ENCODE results near the gene KCNAB3.

Gene KCNAB3

GRCh38 chr17:7882068-7882467 lies 47.6 kb downstream of the KCNAB3 start:
- H3K9me3 Mint-ChIP-seq (ENCODE audit: low read depth), result no peaks in the 10 kb centered on the region
- H3K36me3 Mint-ChIP-seq, result no peaks in the 10 kb centered on the region
- no peak overlapping the region for H3K27ac Mint-ChIP-seq
- peaks cover 11% of the 10 kb centered on the region for H3K4me1 Mint-ChIP-seq (ENCODE audit: low read depth)
- no peak overlapping the region for H3K4me3 Mint-ChIP-seq
- no peaks in the 10 kb centered on the region for H3K27me3 Mint-ChIP-seq

- H3K4me3 Mint-ChIP-seq, result no peak overlapping the region
- H3K27me3 Mint-ChIP-seq, result no peaks in the 10 kb centered on the region
- H3K36me3 Mint-ChIP-seq, result no peaks in the 10 kb centered on the region
- no peaks in the 10 kb centered on the region for H3K9me3 Mint-ChIP-seq (ENCODE audit: low read depth)
- H3K27ac Mint-ChIP-seq, result no peak overlapping the region
- H3K4me1 Mint-ChIP-seq (ENCODE audit: low read depth), result peaks cover 8% of the 10 kb centered on the region
These were observed 48.2 kb downstream of the KCNAB3 start for GRCh38 chr17:7881276-7882054.

- Mint-ChIP-seq H3K27me3 (no peaks in the 10 kb centered on the region), H3K9me3 (ENCODE audit: low read depth) (no peaks in the 10 kb centered on the region), H3K4me3 (no peak overlapping the region), H3K27ac (no peak overlapping the region), H3K36me3 (peaks cover 2% of the 10 kb centered on the region), H3K4me1 (ENCODE audit: low read depth) (peaks cover 10% of the 10 kb centered on the region)
These were observed 49.4 kb downstream of the KCNAB3 start for GRCh38 chr17:7880076-7880868.

- Mint-ChIP-seq H3K36me3 (peaks cover 6% of the 10 kb centered on the region), H3K4me1 (ENCODE audit: low read depth) (peaks cover 7% of the 10 kb centered on the region), H3K9me3 (ENCODE audit: low read depth) (no peaks in the 10 kb centered on the region), H3K27me3 (no peaks in the 10 kb centered on the region), H3K4me3 (no peak overlapping the region), H3K27ac (no peak overlapping the region)
These were observed 51.4 kb downstream of the KCNAB3 start for GRCh38 chr17:7878234-7878633.

- peaks cover 6% of the 10 kb centered on the region for H3K36me3 Mint-ChIP-seq
These were observed 53.8 kb downstream of the KCNAB3 start for GRCh38 chr17:7875804-7876370.

GRCh38 chr17:7873051-7873450 lies 56.6 kb downstream of the KCNAB3 start:
- no peak overlapping the region for H3K27ac Mint-ChIP-seq

More at GRCh38 chr17:7875804-7876370, 53.8 kb downstream of the KCNAB3 start:
- Mint-ChIP-seq H3K4me3 (no peak overlapping the region), H3K27ac (peak overlapping the region; percentile 0), H3K9me3 (ENCODE audit: low read depth) (no peaks in the 10 kb centered on the region), H3K4me1 (ENCODE audit: low read depth) (peaks cover 7% of the 10 kb centered on the region), H3K27me3 (no peaks in the 10 kb centered on the region)

More at GRCh38 chr17:7873051-7873450, 56.6 kb downstream of the KCNAB3 start:
- Mint-ChIP-seq H3K4me1 (ENCODE audit: low read depth) (peaks cover 20% of the 10 kb centered on the region), H3K4me3 (no peak overlapping the region), H3K36me3 (peaks cover 6% of the 10 kb centered on the region), H3K27me3 (no peaks in the 10 kb centered on the region), H3K9me3 (ENCODE audit: low read depth) (no peaks in the 10 kb centered on the region)

All from activated naive CD8-positive, alpha-beta T cell (primary cell).